Activated T-cell treated with anti-CD3 and anti-CD28 coated beads, Interleukin-2, amount 50 U/mL, for 48 hours (primary cell): ENCODE results near the gene SERPINB6.
"Not testable (repeated sequence)": the region's sequence is repeated elsewhere in the genome, so short reads cannot be mapped to it uniquely, and the experiment has no call there.

Experiments used
- DNase-seq, 2 experiments: peaks; one replicate each; pipeline ENCODE4 v3.0.0-alpha.2; 2020

SERPINB6 gene

DNA sequence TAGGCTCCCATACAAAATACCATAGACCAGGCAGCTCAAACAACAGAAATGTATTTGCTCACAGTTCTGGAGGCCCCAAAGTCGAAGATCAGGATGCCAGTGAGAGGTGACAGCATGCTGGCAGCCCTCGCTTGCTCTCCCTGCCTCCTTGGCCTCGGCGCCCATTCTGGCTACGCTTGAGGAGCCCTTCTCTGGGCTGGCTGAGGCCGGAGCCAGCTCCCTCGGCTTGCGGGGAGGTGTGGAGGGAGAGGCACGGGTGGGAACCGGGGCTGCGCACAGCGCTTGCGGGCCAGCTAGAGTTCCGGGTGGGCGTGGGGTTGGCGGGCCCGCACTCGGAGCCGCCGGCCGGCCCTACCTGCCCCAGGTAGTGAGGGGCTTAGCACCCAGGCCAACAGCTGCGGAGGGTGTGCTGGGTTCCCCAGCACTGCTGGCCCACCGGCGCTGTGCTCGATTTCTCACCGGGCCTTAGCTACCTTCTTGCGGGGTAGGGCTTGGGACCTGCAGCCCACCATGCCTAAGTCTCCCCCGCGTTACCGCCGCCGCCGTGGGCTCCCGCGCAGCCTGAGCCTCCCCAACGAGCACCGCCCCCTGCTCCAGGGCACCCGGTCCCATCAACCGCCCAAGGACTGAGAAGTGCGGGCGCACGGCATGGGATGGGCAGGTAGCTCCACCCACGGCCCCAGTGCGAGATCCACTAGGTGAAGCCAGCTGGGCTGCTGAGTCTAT is 35.6 kb downstream of the SERPINB6 start:
- DNase-seq: peak; percentile 14

DNA sequence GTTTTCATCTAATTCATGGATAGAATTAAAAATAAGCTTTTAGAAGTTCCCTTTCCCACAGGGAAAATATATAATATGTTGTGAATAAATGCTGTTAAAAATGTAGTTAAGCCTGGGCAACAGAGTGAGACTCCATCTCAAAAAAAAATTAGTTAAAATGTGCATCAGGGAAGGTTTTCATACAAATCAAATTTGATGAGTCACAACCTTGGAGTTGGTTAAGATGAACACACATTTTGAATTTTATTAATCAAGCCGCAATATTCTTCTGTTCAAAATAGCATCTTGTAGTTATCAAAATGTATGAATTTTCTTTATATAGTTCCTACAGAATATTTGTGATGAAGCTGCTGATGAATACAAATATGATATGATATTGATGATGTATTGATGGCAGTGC is 37.3 kb downstream of the SERPINB6 start:
- DNase-seq: no peak

DNA sequence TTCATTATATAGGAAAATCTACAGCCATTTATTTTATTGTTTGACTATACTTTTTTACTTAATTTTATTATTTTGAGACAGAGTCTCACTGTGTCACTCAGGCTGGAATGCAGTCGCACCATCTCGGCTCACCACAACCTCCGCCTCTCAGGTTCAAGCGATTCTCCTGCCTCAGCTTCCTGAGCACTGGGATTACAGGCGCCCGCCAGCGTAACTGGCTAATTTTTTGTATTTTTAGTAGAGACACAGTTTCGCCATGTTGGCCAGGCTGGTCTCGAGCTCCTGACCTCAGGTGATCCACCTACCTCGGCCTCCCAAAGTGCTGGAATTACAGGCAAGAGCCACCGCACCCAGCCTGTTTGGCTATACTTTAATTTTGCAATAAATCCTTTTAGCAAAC is 38.5 kb downstream of the SERPINB6 start:
- DNase-seq: peak; percentile 11 to 14

DNA sequence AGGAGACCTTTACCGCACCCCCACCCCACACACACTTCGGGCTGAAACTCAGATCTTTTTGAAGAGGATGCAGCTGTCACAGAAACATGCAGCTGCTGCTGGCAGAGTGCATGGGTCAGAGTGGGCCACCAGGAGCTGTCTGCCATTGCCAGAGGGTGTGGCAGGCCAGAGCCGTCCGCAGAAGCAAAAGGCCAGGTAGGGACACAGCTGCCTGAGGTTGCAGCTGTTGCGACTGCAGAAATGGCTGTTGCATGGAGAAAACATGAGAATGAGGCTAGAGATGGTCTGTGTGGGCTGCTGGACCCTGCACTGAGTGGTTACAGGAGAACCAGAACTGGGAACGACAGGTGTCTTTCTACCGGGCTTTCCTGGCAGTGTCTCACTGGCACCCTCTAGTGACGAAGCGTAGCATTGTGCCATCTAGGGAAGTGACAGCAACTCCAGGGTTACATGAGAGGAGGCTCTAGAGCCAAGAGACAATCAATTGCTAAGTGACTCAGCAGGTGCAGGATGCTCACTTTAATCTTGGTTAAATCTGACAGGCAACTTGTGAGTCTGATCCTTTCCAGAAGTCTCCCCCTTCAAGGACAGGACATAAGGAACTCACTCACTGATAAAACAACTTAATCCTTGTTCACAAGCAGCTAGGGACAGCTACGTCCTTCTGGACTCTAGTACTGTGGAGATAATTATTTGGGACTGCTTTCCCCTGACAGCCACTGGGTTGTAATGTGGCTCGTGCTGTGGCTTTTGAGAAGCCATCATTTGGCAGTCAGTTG is 39.2 kb downstream of the SERPINB6 start:
- DNase-seq: peak; percentile 93

GRCh38 chr6:2931055-2931454 is 40.3 kb downstream of the SERPINB6 start:
- DNase-seq: peak in 1 of 2 experiments; percentile 6

GRCh38 chr6:2927931-2928330 is 43.4 kb downstream of the SERPINB6 start:
- DNase-seq: not testable (repeated sequence)

DNA sequence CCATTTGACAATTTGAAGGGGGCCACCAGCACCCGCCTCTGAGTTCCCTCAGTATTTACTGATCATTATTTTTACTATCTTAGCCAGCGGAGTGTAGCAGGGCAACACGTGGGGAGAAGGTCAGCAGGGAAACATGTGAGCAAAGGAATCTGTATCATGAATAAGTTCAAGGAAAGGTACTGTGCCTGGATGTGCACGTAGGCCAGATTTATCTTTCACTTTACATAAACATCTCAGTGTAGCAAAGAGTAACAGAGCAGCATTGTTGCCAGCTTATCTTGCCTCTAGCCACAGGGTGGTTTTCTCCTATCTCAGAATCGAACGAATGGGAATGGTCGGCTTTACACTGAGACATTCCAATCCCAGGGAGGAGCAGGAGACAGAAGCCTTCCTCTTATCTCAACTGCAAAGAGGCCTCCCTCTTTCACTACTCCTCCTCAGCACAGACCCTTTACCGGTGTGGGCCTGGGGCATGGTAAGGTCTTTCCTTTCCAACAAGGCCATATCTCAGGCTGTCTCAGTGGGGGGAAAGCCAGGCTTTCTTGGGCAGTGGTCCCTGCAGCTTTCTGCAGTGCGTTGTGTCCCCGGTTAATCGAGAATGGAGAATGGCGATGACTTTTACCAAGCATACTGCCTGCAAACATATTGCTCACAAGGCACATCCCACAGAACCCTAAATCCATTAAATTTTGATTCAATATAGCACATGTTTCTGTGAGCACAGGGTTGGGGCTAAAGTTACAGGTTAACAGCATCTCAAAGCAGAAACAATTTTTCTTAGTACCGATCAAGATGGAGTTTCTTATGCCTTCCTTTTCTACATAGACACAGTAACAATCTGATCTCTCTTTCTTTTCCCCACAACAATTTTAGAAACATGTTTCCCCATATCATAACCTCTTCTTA is 45.3 kb downstream of the SERPINB6 start:
- peak; percentile 7 to 13 for DNase-seq

GRCh38 chr6:2921520-2922115 is 49.7 kb downstream of the SERPINB6 start:
- peak; percentile 4 to 12 for DNase-seq

DNA sequence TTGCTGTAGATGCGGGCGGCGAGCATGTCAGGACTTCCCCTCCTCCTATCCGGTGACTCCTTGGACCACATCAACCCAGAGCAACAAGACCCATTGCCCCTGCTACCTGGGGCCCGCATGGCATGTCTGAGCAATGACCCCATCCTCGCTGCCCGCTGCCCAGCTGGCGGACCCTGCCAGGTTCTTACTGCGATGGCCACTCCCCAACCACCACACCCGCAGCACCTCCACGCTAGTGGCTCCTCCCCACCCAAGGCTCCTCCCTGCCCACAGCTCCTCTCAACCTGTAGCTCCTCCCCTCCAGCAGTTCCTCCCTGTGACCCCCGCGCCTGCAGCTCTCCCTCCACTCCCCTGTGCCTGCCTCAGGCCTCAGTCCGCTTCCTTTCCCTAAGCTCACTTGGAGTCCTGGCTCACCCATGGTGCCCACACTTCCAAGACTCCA is 50.7 kb downstream of the SERPINB6 start:
- peak; percentile 14 to 17 for DNase-seq

- peak in 1 of 2 experiments; percentile 7 for DNase-seq
Observed at GRCh38 chr6:2919886-2920285, 51.5 kb downstream of the SERPINB6 start.

GRCh38 chr6:2919401-2919800 is 52.0 kb downstream of the SERPINB6 start:
- DNase-seq: no peak

DNA sequence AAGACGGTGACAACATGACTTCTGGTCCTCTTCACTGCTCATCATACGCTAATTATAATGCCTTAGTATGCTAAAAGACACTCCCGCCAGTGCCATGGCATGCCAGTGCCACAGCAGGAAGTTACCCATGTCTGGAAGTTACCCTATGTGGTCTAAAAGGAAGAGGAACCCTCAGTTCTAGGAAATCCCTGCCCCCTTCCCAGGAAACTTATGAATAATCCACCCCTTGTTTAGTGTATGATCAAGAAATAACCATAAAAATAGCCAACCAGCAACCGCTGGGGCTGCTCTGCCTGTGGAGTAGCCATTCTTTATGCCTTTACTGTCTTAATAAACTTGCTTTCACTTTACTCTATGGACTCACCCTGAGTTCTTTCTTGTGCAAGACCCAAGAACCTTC is 52.4 kb downstream of the SERPINB6 start:
- peak; percentile 19 to 30 for DNase-seq

DNA sequence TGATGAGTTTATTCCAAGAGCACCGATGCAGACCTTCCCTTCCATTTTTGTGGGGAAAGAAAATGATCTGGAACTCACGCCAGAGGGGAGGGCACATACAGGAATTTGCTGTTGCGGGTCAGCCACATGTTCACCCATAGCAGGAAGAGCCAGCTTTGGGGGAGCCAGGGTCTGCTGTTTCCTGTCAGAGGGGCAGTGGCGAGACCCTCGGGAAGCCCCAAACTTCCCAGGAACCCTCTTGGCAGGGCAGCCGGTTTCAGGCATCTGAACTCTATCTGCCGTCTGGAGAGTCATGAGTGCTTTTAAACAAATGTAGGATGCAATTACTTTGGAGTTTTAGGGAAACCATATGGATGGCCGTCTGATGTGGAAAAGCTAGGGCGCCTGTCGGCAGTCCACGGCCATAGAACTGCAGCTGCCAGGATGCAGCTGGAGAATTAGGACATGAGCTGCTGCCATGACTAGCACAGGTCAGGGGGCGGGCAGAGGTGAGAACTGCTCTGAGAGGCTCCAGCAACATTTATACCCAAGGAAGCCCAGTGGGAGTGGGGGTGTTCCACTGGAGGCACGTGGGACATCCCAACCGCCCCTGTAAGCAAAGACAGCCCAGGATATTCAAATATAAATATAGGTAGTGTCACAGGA is 53.4 kb downstream of the SERPINB6 start:
- peak; percentile 2 to 3 for DNase-seq

DNA sequence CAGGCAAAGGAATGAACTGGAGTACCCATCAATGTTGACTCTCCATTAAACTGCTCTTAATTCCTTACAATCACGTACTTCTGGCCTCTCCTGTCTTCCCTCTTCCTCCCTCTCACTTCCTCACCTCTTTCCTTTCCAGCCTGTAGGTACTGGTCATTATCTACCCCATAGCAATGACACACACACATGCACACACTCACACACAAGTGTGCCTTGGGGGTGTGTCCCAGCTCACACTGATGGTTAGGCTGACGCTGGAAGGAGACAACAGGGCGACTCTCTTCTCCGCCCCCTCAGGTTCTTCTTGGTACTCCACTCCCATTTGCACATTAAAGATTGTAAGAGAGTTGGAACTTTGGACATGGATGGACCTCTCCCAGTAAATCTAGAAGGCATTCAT is 54.3 kb downstream of the SERPINB6 start:
- DNase-seq: peak in 1 of 2 experiments; percentile 8

DNA sequence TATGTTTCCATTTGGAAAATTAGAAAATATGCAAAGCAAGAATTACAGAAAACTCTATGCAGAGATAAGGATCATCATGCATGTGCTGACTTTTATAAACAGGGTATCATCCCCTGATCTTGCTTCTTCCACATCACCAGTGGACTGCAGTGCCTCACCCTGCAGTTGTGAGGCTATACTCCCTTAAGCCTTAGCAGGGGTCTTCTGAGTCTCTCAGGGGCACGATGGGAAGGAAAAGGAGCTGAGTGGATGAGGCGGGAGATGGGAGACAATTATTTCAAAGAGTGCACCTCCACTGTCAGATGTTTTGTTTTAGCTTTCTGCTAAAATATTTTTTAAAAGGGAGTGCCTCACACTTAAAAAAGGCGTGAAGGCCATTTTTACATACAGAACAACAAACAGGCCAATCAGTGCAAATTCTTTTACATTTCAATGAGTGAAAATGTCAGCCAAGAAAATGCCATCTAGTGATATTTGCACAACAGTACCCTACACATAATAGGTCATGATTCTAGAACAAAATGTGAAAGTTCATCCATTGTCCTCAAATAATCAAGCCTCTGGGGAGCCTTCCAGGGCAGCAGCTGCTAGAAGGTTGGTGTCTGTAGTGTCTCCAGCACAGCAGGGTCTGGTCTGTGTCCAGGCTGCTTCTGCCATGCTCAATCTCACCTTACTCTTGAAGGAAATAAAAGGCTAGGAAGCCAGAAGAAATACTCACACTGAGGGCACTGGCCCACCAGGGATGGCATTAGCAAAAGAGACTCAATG is 55.0 kb downstream of the SERPINB6 start:
- DNase-seq: peak in 1 of 2 experiments; percentile 9

- no peak for DNase-seq
Observed at GRCh38 chr6:2915150-2915549, 56.2 kb downstream of the SERPINB6 start.

DNA sequence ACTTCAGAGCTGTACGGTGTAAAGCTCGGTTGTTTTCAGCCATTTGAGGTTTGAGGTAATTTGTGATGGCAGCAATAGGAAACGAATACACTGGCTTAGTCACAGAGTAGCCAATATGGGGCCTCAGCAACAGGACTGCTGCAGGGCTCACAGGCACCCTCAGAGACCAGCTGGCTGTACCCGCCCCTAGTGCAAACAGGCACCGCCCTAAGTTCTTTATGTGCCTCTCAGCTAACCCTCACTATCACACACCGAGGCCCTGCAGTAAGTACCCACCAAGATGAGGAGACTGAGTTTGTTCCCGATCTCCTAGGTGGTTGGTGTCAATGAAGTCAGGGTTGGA is 57.1 kb downstream of the SERPINB6 start:
- peak in 1 of 2 experiments; percentile 15 for DNase-seq

- peak in 1 of 2 experiments; percentile 13 for DNase-seq
Observed at GRCh38 chr6:2913621-2914317, 57.6 kb downstream of the SERPINB6 start.

DNA sequence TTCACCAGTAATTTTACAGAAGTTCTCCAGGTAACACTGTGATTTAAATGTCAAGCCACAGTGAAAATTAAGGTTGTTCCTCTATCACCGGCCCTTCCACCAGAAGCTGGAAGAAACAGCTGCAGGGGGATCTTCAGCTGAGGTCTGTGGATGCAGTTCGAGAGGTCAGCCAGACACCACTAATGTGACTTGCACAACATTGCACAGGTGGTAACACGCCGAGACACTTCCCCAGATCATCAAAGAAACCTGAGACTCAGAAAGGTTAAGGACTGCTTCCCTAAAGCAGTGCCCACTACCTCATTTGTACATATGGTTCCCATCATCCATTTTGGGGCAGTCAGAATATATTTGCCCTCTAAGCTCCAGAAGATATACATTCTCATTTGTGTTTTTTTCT is 60.2 kb downstream of the SERPINB6 start:
- DNase-seq: peak in 1 of 2 experiments; percentile 11

GRCh38 chr6:2909718-2910117 is 61.6 kb downstream of the SERPINB6 start:
- DNase-seq: peak in 1 of 2 experiments; percentile 35
